HG03565 (cell line): Measurements from ENCODE around the gene SMARCAD1.

Source experiments
- ATAC-seq: cut with Tn5 transposase; IDR thresholded peaks from one replicate; pipeline ENCODE4 v1.9.1; 2021; ENCODE audit warnings: mild to moderate bottlenecking, moderate library complexity; ENCODE audit not compliant: unreplicated experiment

Gene SMARCAD1, protein sequence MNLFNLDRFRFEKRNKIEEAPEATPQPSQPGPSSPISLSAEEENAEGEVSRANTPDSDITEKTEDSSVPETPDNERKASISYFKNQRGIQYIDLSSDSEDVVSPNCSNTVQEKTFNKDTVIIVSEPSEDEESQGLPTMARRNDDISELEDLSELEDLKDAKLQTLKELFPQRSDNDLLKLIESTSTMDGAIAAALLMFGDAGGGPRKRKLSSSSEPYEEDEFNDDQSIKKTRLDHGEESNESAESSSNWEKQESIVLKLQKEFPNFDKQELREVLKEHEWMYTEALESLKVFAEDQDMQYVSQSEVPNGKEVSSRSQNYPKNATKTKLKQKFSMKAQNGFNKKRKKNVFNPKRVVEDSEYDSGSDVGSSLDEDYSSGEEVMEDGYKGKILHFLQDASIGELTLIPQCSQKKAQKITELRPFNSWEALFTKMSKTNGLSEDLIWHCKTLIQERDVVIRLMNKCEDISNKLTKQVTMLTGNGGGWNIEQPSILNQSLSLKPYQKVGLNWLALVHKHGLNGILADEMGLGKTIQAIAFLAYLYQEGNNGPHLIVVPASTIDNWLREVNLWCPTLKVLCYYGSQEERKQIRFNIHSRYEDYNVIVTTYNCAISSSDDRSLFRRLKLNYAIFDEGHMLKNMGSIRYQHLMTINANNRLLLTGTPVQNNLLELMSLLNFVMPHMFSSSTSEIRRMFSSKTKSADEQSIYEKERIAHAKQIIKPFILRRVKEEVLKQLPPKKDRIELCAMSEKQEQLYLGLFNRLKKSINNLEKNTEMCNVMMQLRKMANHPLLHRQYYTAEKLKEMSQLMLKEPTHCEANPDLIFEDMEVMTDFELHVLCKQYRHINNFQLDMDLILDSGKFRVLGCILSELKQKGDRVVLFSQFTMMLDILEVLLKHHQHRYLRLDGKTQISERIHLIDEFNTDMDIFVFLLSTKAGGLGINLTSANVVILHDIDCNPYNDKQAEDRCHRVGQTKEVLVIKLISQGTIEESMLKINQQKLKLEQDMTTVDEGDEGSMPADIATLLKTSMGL

GRCh38 chr4:94207469-94208224 lies at the start of gene SMARCAD1:
Gene SMARCAD1 (plus strand): TSS chr4:94207865. CDS start chr4:94208395, 530 bp downstream.
- ATAC-seq: peak; percentile 92

DNA sequence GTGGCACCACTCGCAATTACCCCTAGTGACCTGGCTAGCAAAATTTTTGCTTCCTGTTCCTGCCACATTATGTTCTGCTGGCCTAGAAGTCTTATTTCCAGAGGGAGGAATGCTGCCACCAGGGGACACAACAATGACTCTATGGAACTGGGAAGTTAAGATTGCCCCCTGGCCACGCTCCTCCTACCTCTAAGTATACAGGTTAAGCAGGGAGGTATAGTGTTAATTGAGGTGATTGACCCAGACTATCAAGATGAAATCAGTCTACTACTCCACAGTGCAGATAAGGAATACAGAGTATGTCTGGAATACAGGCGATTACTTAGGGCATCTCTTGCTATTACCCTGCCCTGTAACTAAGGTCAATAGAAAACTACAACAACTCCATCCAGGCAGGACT lies 48.8 kb upstream of the SMARCAD1 start:
- no peak for ATAC-seq

DNA sequence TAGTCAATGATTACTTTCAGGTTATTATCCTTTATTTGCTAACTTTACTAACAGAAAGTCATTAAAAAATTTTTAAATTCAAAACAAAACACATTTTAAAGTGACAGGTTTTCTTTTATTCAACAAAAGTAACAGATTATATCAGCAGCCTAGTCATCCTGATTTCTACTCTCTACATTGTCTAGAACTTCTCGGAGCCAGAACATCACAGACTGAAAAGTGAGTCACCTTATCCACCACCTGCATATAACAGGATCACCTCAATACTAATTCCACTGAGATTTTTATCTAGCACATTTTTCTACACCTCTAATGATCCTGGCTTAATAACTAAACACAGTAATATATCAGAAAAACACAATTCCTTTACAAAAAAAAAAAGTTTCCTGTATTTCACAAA lies 47.9 kb upstream of the SMARCAD1 start:
- ATAC-seq: no peak

- no peak for ATAC-seq
Measured at GRCh38 chr4:94160774-94161173, 46.9 kb upstream of the SMARCAD1 start.

DNA sequence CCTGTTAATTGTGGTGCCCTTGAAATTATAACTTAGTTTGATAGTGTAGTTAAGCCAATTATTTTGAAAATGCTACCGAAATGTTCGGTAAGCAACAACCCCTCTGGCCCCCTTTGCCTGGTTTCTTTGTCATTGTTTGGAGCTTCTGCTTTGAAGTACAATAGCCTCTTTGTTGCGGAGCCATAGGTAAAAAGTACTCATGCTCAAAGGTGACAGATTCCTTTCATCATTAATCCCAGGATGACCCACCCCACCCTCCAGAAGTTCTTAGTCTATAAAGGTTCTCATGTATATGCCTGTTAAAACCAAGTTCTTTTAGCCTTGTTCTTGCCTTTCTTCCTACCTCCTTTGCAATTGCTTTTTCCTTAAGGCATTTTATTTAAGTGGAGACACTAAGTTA lies 42.4 kb upstream of the SMARCAD1 start:
- no peak for ATAC-seq

DNA sequence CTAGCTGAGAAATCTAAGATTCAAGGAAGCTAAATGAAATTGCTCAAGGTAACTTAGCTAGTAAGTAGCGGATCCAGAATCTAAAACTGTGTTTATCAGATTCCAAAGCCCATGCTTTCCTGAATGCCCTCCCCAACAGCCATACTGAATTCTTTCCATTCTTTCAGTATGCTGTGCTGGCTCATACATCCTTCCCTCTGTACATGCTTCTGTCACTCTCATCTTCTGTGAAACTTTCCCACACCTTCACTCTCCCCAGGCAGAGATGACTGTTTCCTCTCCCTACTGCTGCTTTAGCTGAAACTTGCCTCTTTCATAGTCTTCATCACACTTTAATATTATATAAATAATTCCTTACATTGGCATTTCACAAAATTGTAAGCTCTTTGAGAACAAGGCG lies 39.3 kb upstream of the SMARCAD1 start:
- ATAC-seq: no peak

- ATAC-seq: no peak
Measured at GRCh38 chr4:94169803-94170372, 37.8 kb upstream of the SMARCAD1 start.

DNA sequence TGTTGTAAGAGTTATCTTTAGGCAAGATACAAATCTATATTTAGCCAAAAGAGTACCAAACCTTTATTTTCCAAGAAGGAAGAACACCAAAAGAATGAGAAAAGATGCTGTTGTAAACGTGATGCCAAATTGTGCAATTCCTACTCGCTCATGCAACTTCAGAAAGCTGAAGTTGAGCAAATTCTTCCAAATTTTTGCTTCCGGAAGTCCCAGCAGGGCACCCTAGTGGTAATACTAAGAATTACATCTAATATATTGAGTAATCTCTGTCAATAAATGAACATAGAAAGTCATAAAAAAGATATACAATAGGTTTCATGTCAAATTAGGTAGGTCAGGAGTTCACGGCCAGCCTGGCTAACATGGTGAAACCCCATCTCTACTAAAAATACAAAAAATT lies 36.0 kb upstream of the SMARCAD1 start:
- ATAC-seq: no peak

GRCh38 chr4:94175553-94176261 lies 32.0 kb upstream of the SMARCAD1 start:
- ATAC-seq: no peak

DNA sequence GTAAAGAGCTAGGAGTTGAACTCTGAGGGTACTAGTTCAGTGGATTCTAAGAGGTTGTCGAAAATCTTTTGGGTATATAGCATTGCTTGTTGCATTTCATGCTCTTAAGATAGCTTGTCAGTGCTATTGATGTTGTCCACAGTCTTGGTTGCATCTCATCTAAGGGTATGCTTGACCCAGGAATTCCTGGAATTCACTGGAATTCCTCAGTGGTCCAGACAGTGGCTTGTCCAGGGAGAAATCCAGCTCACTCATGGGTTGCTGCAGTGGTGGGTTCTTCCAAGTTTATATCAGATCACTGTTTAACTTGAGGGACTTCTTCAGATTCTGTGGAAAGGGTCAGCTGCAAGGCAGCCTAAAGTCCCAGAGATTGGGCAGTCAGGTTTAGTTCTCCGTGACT lies 29.8 kb upstream of the SMARCAD1 start:
- ATAC-seq: no peak

GRCh38 chr4:94181815-94182214 lies 25.9 kb upstream of the SMARCAD1 start:
- no peak for ATAC-seq

DNA sequence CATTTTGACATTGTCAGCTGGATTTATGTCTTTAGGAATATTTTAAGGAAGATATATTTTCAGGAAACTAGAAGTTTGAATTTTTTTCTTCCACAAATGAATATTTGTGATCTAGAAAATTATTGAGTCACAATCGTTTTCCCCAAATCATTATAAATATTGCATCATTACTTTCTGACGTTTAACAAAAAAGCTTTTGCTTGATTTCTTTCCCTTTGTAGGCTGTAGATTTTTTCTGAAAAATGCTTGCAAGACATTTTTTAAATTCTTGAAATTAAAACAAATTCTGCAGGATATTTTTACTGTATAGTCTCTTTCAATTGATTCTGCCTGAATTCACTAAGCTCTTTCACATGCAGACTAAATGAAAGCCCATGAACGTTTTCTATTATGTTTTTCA lies 4.9 kb upstream of the SMARCAD1 start:
- no peak for ATAC-seq

DNA sequence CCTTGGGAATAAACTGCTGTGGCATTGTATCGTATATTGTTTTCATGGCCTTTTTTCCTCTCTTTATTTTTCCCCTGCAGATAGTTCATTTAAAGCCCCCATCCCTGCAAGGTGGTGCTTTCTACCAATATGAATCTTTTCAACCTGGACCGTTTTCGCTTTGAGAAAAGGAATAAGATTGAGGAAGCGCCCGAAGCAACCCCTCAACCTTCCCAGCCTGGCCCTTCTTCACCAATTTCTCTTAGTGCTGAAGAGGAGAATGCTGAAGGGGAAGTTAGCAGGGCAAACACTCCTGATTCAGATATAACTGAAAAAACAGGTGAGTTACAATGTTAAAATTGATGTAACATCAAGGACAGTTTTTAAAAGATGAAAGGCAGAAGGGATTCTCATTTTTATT lies 601 bp downstream of the SMARCAD1 start:
- no peak for ATAC-seq

DNA sequence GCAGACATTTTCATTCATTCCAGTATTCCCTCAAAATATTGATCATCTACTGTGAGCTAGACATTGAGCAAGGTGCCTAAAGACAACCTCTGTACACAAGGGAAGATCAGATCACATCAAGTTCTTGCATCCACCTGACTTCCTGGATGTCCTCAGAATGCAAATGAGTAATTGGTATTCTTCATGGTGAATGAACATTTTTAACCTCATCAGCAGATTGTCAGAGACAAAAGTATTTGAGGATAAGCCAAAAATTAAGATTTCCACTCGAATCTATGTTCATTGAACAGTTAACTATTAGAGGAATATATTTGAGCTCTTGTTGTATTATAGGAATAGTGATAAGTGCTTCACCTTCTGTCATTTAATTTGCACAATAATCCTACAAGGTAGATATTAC lies 1.3 kb downstream of the SMARCAD1 start:
- ATAC-seq: no peak

DNA sequence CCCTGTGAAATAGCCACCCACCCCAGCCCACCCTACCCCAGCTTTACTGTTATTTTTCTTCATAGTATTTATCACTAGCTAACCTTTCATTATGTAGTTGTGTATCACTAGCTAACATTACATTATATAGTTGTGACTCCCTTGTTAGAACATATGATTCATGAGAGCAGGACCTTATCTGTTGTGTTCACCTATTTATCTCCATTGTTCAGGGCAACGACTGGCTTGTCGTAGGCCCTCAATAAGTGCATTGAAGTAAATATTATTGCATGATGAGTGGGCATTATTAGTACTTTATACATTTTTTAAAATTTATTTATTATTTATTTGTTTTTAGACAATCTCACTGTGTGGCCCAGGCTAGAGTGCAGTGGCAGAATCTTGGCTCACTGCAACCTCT lies 4.2 kb downstream of the SMARCAD1 start:
- no peak for ATAC-seq

DNA sequence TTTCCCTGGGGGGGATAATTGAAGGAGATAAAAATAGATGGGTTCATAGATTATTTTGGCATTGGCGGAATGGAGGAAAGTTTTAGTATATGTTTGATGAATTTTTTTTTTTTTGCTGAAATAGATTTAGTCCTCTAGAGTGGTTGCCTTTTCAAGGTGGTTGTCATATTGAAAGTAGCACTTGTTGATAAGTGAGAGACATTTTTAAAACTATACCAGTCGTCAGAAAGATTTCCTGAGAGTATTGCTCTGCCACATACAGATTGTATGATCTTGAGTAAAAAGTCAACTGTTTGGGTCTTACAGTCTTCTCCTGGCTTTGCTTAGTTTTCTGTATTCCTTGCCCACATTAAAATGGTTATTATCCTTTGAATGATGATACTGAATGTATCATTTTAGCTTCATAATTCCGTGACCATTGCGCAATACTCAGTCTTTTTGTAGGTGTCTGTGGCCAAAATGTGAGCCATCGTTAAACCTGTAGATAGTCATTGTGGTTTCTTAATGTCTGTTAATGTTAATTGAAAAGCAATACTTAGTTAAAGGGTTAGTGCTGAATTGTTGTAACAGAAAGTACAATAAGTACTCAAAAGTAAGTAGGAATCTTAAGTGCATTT lies 7.1 kb downstream of the SMARCAD1 start:
- no peak for ATAC-seq

- ATAC-seq: no peak
Measured at GRCh38 chr4:94216394-94216793, 8.7 kb downstream of the SMARCAD1 start.

GRCh38 chr4:94219402-94219801 lies 11.7 kb downstream of the SMARCAD1 start:
- ATAC-seq: no peak

- no peak for ATAC-seq
Measured at GRCh38 chr4:94221916-94222315, 14.3 kb downstream of the SMARCAD1 start.

DNA sequence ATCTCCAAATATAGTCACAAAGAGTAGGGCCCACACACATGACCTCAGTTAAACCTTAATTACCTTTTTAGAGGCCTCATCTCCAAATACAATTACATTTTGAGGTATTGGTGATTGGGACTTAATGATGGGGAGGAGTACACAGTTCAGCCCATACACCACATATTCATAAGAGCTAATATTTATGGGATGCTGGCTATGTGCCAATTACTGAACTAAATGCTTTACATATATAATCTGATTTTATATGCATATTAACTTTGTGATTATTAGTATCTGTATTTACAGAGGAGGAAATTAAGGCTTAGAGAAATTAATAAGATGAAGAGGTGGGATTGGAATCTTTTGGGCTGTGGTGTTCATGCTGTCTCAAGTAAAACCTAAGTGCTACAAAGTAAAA lies 17.8 kb downstream of the SMARCAD1 start:
- ATAC-seq: no peak
